Heart left ventricle (tissue), 13 donors: ENCODE results near the gene ARHGAP11A.

Experiments used
- POLR2A ChIP-seq, 2 donors: fragments of 450-650 bp; IDR thresholded peaks; one replicate each; pipeline ENCODE4 v1.6.1; 2017; ENCODE audit warnings: antibody characterized with exemption in 2 of 2, mild to moderate bottlenecking in 2 of 2, moderate library complexity in 2 of 2
- TF ChIP-seq, protein P1 (sequence below), 12 donors: fragments of 200-600 bp; sonication (generic) in 4 of 12; IDR thresholded peaks; one replicate each; pipeline versions ENCODE4 v1.5.0 to v1.8.0; 2018 to 2022; ENCODE audit warnings: antibody characterized with exemption in 12 of 12, mild to moderate bottlenecking in 5 of 12
- donor health status: ischemic (EF 13 %, LVEDD 7.1; RV severe dilation, severe dysfunction).
- donor health status: DM: no; HTN: yes; CAD: no.
- donor health status: DM: no; HTN: no; CAD: no.
- donor health status: ischemic (EF 25% LVEDD 6.9; RV normal size, moderate dysfunction).
- donor health status: ischemic (EF 25% LVEDD 5.7; RV mildly dilated, moderate dysfunction).
- donor health status: ischemic (EF 35%, LVEDD 5.7; RV mildly dilated, moderate dysfunction).
- donor health status: nonischemic (EF 11% LVEDD 7.7; RV severe dilation, severe dysfunction).
- donor health status: DM: yes; HTN: yes; CAD: no.
- donor health status: PGD.
- donor health status: ischemic (EF 29% LVEDD 5.4; RV normal size, mild dysfunction).
- donor health status: nonischemic (EF 23%, LVEDD 6.1; RV moderate dilation, normal function).

DNA sequence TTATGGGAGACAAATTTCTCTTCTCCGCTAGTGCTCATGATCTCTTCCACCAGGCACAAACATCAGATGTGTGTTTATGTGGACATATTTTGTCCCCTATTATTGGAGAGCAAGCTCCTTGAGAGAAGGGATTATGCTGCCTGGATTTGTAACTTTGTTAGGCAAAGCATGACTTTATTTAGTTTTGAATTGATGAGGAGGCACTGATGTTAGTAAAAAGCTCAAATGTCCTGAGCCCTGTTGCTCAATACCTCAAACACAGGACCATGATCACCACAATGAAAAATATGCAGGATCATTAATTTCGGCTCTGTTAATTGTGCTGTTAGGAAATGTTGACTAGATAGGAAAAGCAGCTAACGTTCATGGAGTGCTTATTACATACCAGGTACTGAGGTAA is 55.3 kb downstream of the ARHGAP11A start:
- TF ChIP-seq, protein P1, sequence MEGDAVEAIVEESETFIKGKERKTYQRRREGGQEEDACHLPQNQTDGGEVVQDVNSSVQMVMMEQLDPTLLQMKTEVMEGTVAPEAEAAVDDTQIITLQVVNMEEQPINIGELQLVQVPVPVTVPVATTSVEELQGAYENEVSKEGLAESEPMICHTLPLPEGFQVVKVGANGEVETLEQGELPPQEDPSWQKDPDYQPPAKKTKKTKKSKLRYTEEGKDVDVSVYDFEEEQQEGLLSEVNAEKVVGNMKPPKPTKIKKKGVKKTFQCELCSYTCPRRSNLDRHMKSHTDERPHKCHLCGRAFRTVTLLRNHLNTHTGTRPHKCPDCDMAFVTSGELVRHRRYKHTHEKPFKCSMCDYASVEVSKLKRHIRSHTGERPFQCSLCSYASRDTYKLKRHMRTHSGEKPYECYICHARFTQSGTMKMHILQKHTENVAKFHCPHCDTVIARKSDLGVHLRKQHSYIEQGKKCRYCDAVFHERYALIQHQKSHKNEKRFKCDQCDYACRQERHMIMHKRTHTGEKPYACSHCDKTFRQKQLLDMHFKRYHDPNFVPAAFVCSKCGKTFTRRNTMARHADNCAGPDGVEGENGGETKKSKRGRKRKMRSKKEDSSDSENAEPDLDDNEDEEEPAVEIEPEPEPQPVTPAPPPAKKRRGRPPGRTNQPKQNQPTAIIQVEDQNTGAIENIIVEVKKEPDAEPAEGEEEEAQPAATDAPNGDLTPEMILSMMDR (IDR thresholded peaks at IDR 0.05): no peak
- TF ChIP-seq POLR2A (IDR thresholded peaks at IDR 0.05): no peak
